Endothelial cell of umbilical vein (primary cell): ENCODE results near the gene RFFL.

Experiments
- EZH2 ChIP-seq: IDR thresholded peaks from 2 replicates; pipeline ENCODE4 v1.6.1; 2012; ENCODE audit warnings: borderline replicate concordance, low read depth, mild to moderate bottlenecking, moderate library complexity, low read length, inconsistent platforms; ENCODE audit not compliant: severe bottlenecking
- FOS ChIP-seq: IDR thresholded peaks from 2 replicates; pipeline ENCODE4 v1.6.1; 2011; ENCODE audit warnings: mild to moderate bottlenecking, low read length, moderate library complexity, borderline replicate concordance; ENCODE audit not compliant: insufficient read depth
- JUN ChIP-seq: IDR thresholded peaks from 2 replicates; pipeline ENCODE4 v1.6.1; 2011; ENCODE audit warnings: borderline replicate concordance, low read depth; ENCODE audit not compliant: insufficient read length, insufficient read depth
- MYC ChIP-seq: IDR thresholded peaks from one replicate; pipeline ENCODE4 v1.6.1; 2011; ENCODE audit warnings: mild to moderate bottlenecking, low read depth, low read length
- POLR2A ChIP-seq: IDR thresholded peaks from 2 replicates; pipeline ENCODE4 v1.6.1; 2012; ENCODE audit warnings: low read depth, mild to moderate bottlenecking, control low read depth, low read length
- POLR2AphosphoS5 ChIP-seq: IDR thresholded peaks from 2 replicates; pipeline ENCODE4 v1.6.1; 2012; ENCODE audit warnings: low read depth, mild to moderate bottlenecking, control low read depth, low read length, moderate library complexity; ENCODE audit not compliant: insufficient read depth
- TF ChIP-seq, protein P1 (sequence below), 2 donors: IDR thresholded peaks; 1 replicate in 1 of 2; 2 replicates in 1 of 2; pipeline ENCODE4 v1.5.1; 2011; ENCODE audit warnings: low read length in 2 of 2, mild to moderate bottlenecking in 2 of 2, moderate library complexity in 2 of 2, control low read depth in 1 of 2, inconsistent platforms in 1 of 2, low read depth in 1 of 2; ENCODE audit not compliant: insufficient read depth in 1 of 2; ENCODE audit errors: extremely low read depth in 1 of 2
- TF ChIP-seq, protein P2 (sequence below): IDR thresholded peaks from 2 replicates; pipeline ENCODE4 v1.6.1; 2011; ENCODE audit not compliant: insufficient read depth, insufficient read length

DNA sequence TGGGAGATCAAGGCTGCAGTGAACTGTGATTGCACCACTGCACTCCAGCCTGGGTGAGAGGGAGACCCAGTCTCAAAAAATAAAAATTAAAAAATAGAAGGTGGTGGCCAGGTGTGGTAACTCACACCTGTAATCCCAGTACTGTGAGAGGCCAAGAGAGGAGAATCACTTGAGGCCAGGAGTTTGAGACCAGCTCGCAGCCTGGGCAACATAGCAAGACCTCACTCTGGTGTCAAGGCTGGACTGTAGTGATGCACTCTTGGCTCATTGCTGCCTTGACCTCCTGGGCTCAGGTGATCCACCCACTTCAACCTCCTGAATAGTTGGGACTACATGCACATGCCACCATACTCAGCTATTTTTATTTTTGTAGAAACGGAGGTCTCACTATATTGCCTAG, 13.3 kb downstream of the RFFL start:
- TF ChIP-seq, protein P1, sequence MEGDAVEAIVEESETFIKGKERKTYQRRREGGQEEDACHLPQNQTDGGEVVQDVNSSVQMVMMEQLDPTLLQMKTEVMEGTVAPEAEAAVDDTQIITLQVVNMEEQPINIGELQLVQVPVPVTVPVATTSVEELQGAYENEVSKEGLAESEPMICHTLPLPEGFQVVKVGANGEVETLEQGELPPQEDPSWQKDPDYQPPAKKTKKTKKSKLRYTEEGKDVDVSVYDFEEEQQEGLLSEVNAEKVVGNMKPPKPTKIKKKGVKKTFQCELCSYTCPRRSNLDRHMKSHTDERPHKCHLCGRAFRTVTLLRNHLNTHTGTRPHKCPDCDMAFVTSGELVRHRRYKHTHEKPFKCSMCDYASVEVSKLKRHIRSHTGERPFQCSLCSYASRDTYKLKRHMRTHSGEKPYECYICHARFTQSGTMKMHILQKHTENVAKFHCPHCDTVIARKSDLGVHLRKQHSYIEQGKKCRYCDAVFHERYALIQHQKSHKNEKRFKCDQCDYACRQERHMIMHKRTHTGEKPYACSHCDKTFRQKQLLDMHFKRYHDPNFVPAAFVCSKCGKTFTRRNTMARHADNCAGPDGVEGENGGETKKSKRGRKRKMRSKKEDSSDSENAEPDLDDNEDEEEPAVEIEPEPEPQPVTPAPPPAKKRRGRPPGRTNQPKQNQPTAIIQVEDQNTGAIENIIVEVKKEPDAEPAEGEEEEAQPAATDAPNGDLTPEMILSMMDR (IDR thresholded peaks at IDR 0.05; ENCODE audit: extremely low read depth in 1 of 2, insufficient read depth in 1 of 2, low read depth in 1 of 2, low read length in 2 of 2) = no peak
- no peak for TF ChIP-seq POLR2A
- TF ChIP-seq, protein P2, sequence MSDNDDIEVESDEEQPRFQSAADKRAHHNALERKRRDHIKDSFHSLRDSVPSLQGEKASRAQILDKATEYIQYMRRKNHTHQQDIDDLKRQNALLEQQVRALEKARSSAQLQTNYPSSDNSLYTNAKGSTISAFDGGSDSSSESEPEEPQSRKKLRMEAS = no peak
- TF ChIP-seq MYC = no peak
- no peak for TF ChIP-seq EZH2
- no peak for TF ChIP-seq POLR2AphosphoS5
- no peak for TF ChIP-seq FOS
- TF ChIP-seq JUN = no peak
